CD14-positive monocyte (primary cell): ENCODE data around the gene TRHDE. TPM values are rescaled to one million over a fixed set of nuclear protein-coding genes. Genes with fewer than 3 reads are reported as not detected.

Source experiments
- DNase-seq, 3 donors: peaks; one replicate each; pipeline ENCODE4 v3.0.0-alpha.2; 2011 to 2022
- H2AFZ ChIP-seq: 2 replicates; pipeline ENCODE4 v1.6.0; 2012; ENCODE audit warnings: mild to moderate bottlenecking, low read depth, low read length, inconsistent platforms; ENCODE audit not compliant: insufficient read depth, poor library complexity, severe bottlenecking
- H3K27ac ChIP-seq, 2 donors: 1 replicate in 1 of 2; 2 replicates in 1 of 2; pipeline ENCODE4 v1.5.1; 2012 to 2013; ENCODE audit warnings: low read length in 2 of 2, control low read depth in 1 of 2, inconsistent platforms in 1 of 2, low read depth in 1 of 2, mild to moderate bottlenecking in 1 of 2
- H3K27me3 ChIP-seq, 2 donors: one replicate each; pipeline versions ENCODE4 v1.6.0 to v1.6.1; 2011 to 2013; ENCODE audit warnings: low read length in 2 of 2; ENCODE audit not compliant: control insufficient read depth in 2 of 2, insufficient read depth in 2 of 2
- H3K36me3 ChIP-seq, 2 donors: replicated peaks in 1 of 2; 1 replicate in 1 of 2; 2 replicates in 1 of 2; pipeline versions ENCODE4 v1.5.1 to v1.6.1; 2012 to 2013; ENCODE audit warnings: low read length in 2 of 2, control low read depth in 1 of 2, inconsistent platforms in 1 of 2, mild to moderate bottlenecking in 1 of 2; ENCODE audit not compliant: insufficient read depth in 2 of 2, control insufficient read depth in 1 of 2
- H3K4me1 ChIP-seq, 2 donors: 1 replicate in 1 of 2; 2 replicates in 1 of 2; pipeline versions ENCODE4 v1.5.1 to v1.6.1; 2012 to 2013; ENCODE audit warnings: low read length in 2 of 2, control low read depth in 1 of 2, inconsistent platforms in 1 of 2, mild to moderate bottlenecking in 1 of 2, moderate library complexity in 1 of 2; ENCODE audit not compliant: insufficient read depth in 2 of 2, control insufficient read depth in 1 of 2
- H3K4me2 ChIP-seq: replicated peaks from 2 replicates; pipeline ENCODE3; 2012; ENCODE audit warnings: low read length, moderate library complexity, mild to moderate bottlenecking; ENCODE audit not compliant: poor library complexity, severe bottlenecking; ENCODE audit errors: extremely low read depth
- H3K4me3 ChIP-seq, 3 experiments: fragments of 200-600 bp in 1 of 3; sonication (generic) in 1 of 3; replicated peaks in 1 of 3; 1 replicate in 2 of 3; 2 replicates in 1 of 3; pipeline ENCODE4 v1.5.1; 2011 to 2013; ENCODE audit warnings: low read length in 3 of 3, mild to moderate bottlenecking in 3 of 3, control low read depth in 2 of 3, low read depth in 2 of 3, inconsistent platforms in 1 of 3, moderate library complexity in 1 of 3
- H3K79me2 ChIP-seq: 2 replicates; pipeline ENCODE4 v1.6.0; 2012; ENCODE audit warnings: mild to moderate bottlenecking, control low read depth, inconsistent platforms, low read length, moderate library complexity; ENCODE audit not compliant: insufficient read depth
- H3K9ac ChIP-seq: 2 replicates; pipeline ENCODE4 v1.6.0; 2017; ENCODE audit warnings: low read length, mild to moderate bottlenecking; ENCODE audit not compliant: insufficient read depth, poor library complexity, severe bottlenecking
- H3K9me3 ChIP-seq, 2 donors: replicated peaks in 1 of 2; 1 replicate in 1 of 2; 2 replicates in 1 of 2; pipeline versions ENCODE4 v1.5.1 to v1.6.1; 2012 to 2013; ENCODE audit warnings: low read length in 2 of 2, control low read depth in 1 of 2; ENCODE audit not compliant: control insufficient read depth in 1 of 2, insufficient read depth in 1 of 2
- H4K20me1 ChIP-seq: 2 replicates; pipeline ENCODE4 v1.6.0; 2012; ENCODE audit warnings: mild to moderate bottlenecking, low read length, control low read depth, moderate library complexity; ENCODE audit not compliant: insufficient read depth
- H3K27ac Mint-ChIP-seq, 7 donors: one replicate each; pipeline ENCODE4 v1.8.0; 2020; ENCODE audit warnings: mild to moderate bottlenecking in 7 of 7, mixed read lengths in 7 of 7, moderate library complexity in 6 of 7, inconsistent platforms in 2 of 7
- H3K27me3 Mint-ChIP-seq, 3 donors: one replicate each; pipeline ENCODE4 v1.8.0; 2021 to 2022; ENCODE audit warnings: low read depth in 3 of 3, mild to moderate bottlenecking in 3 of 3, mixed read lengths in 3 of 3, moderate library complexity in 3 of 3, inconsistent platforms in 1 of 3
- H3K36me3 Mint-ChIP-seq, 2 donors: one replicate each; pipeline ENCODE4 v1.8.0; 2020; ENCODE audit warnings: mixed read lengths in 2 of 2, inconsistent platforms in 1 of 2, mild to moderate bottlenecking in 1 of 2
- H3K4me1 Mint-ChIP-seq: one replicate; pipeline ENCODE4 v1.8.0; 2020; ENCODE audit warnings: mild to moderate bottlenecking, mixed read lengths
- H3K4me3 Mint-ChIP-seq, 2 donors: one replicate each; pipeline ENCODE4 v1.8.0; 2020; ENCODE audit warnings: mild to moderate bottlenecking in 2 of 2, mixed read lengths in 2 of 2, moderate library complexity in 1 of 2
- H3K9me3 Mint-ChIP-seq, 7 donors: one replicate each; pipeline ENCODE4 v1.8.0; 2020 to 2022; ENCODE audit warnings: mixed read lengths in 7 of 7, mild to moderate bottlenecking in 6 of 7, moderate library complexity in 6 of 7, inconsistent platforms in 2 of 7
- CTCF ChIP-seq: fragments of 200-600 bp; IDR thresholded peaks from one replicate; pipeline ENCODE4 v1.8.0; 2022; ENCODE audit warnings: antibody characterized with exemption, mild to moderate bottlenecking
- WGBS: methylation state at CpG from one replicate; pipeline ENCODE4 v1.1.5; 2013; ENCODE audit warnings: missing lambda C conversion rate; ENCODE audit not compliant: insufficient coverage; 5-methylcytosine and 5-hydroxymethylcytosine counted together
- intact Hi-C, 2 donors: fragments of 100-400 bp; cut with micrococcal nuclease; formaldehyde crosslinking; loops; one replicate each; pipeline versions ENCODE4 v1.15.0 to v1.15.1; 2023
- polyA plus RNA-seq, 3 donors: library from polyadenylated mRNA; depleted of rRNA in 1 of 3; unstranded in 2 of 3; stranded (reverse) in 1 of 3; fragments of 300-500 nt in 2 of 3; fragments of >200 nt in 1 of 3; fragmentation: Illumina TruSeq in 2 of 3; gene quantifications; 1 replicate in 2 of 3; 2 replicates in 1 of 3; pipeline ENCODE4 v1.2.3, GENCODE V29; 2012 to 2021

Gene TRHDE
- polyA plus RNA-seq, 3 donors = not detected

GRCh38 chr12:72679147-72679757 is 407.1 kb downstream of the TRHDE start:
- no peaks in the 10 kb centered on the region for H3K27me3 ChIP-seq
- intact Hi-C loops = no loop called here
- no peaks in the 10 kb centered on the region for H3K36me3 ChIP-seq
- H3K27ac ChIP-seq = no peak overlapping the region
- H2AFZ ChIP-seq = no peak overlapping the region
- Mint-ChIP-seq H3K27me3 (peaks cover 0 to 2% (median 0%) of the 10 kb centered on the region in 3 donors), H3K27ac (no peak overlapping the region), H3K4me1 (peaks cover 14% of the 10 kb centered on the region), H3K4me3 (no peak overlapping the region), H3K9me3 (peaks cover 0 to 5% (median 0%) of the 10 kb centered on the region in 7 donors), H3K36me3 (no peaks in the 10 kb centered on the region)
- no peaks in the 10 kb centered on the region for H4K20me1 ChIP-seq
- H3K9me3 ChIP-seq = no peaks in the 10 kb centered on the region
- peaks cover 4 to 18% of the 10 kb centered on the region in 2 donors for H3K4me1 ChIP-seq
- H3K79me2 ChIP-seq = no peaks in the 10 kb centered on the region
- WGBS = no CpG with 5 or more reads among the region's 2 CpGs
- no peak overlapping the region for H3K4me3 ChIP-seq
- no peak overlapping the region for H3K9ac ChIP-seq
- no peak for TF ChIP-seq CTCF
- DNase-seq = no peak
- no peak overlapping the region for H3K4me2 ChIP-seq

GRCh38 chr12:72681028-72681427 is 408.9 kb downstream of the TRHDE start:
- H3K36me3 ChIP-seq = no peaks in the 10 kb centered on the region
- H4K20me1 ChIP-seq = no peaks in the 10 kb centered on the region
- H3K9ac ChIP-seq = no peak overlapping the region
- H3K4me3 Mint-ChIP-seq = no peak overlapping the region
- no peak overlapping the region for H3K4me3 ChIP-seq
- H3K27me3 ChIP-seq = no peaks in the 10 kb centered on the region
- H2AFZ ChIP-seq = no peak overlapping the region
- H3K4me2 ChIP-seq = no peak overlapping the region
- intact Hi-C loops = no loop called here
- no peaks in the 10 kb centered on the region for H3K9me3 ChIP-seq
- no peaks in the 10 kb centered on the region for H3K79me2 ChIP-seq
- peaks cover 0 to 2% (median 0%) of the 10 kb centered on the region in 3 donors for H3K27me3 Mint-ChIP-seq
- no peak for DNase-seq
- no peak for TF ChIP-seq CTCF
- H3K27ac ChIP-seq = no peak overlapping the region
- no peak overlapping the region for H3K27ac Mint-ChIP-seq
- peaks cover 11% of the 10 kb centered on the region for H3K4me1 Mint-ChIP-seq
- H3K4me1 ChIP-seq = peaks cover 4 to 14% of the 10 kb centered on the region in 2 donors
- peaks cover 0 to 5% (median 0%) of the 10 kb centered on the region in 7 donors for H3K9me3 Mint-ChIP-seq
- H3K36me3 Mint-ChIP-seq = no peaks in the 10 kb centered on the region
